Measurements from ENCODE around the gene RDH13. TPM values are rescaled to one million over a fixed set of nuclear protein-coding genes. Genes with fewer than 3 reads are reported as not detected.
"Not testable (repeated sequence)": the region's sequence is repeated elsewhere in the genome, so short reads cannot be mapped to it uniquely, and the experiment has no call there.

RDH13 gene
- total RNA-seq, 1 donor from 2014 or later, result 31.6 TPM

DNA sequence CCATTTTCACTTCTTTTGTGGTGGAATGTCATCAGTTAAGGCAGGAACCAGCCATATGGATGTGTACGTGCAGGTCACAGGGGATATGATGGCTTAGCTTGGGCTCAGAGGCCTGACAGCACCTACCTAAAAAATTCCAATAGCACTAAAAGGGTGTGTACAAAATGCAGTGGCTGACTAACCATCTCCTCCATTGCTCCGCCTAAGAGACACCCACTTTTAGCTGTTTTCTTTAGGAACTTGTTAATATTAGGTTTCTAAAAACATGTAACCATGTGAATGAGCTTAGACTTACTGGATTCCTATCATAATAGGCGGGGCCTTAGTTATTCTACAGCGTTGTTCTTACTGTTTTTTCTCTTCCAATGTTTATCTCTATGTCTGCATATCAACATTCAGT, 50.6 kb downstream of the RDH13 start:
- no peak for DNase-seq

DNA sequence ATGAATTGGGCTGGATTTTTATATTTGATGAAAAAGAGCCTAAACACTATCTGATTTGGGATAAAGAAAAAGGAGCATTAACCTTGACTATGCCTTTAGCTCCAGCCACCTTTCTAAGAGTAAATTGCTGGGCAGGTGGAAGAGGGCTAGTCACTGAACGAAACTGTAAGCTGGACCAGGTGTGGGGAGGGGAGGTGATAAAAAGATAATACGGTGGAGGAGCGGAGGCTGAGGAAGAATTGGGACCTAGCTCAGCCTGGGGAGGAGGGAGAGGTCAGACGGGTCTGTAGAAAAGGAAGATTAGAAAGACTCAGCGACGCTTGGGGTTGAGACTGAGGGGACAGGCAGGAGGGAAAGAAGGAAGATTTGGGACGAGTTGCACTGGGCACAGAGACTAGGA, 52.4 kb downstream of the RDH13 start:
- DNase-seq, result not testable (repeated sequence)

DNA sequence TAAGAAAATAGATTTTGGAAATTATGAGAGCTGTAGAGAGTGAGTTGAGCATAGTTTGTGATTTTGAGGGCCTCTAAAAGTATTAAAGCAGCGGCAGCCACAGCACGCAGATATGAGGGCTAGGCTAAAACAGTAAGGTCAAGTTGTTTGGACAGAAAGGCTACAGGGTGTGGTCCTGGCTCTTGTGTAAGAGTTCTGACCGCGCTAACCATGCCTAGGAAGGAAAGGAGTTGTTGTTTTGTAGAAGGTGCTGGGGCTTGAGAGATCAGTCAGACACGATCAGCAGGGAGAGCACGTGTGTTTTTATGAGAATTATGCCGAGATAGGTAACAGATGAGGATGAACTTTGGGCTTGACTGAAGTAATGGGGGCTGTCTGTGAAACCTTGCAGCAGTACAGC, 54.2 kb downstream of the RDH13 start:
- DNase-seq, result not testable (repeated sequence)

DNA sequence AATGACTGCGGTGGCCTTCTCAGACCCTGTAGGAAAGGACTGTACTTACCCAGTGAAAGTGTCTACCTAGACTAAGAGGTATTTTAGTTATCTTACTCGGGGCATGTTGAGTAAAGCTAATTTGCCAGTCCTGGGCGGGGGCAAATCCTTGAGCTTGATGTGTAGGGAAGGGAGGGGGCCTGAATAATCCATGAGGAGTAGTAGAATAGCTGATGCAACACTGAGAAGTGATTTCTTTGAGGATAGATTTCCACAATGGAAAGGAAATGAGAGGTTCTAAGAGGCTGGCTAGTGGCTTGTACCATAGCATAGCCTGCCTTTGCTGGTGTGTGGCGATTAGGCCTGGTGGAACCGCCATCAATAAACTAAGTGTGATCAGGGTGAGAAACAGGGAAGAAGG, 54.8 kb downstream of the RDH13 start:
- not testable (repeated sequence) for DNase-seq

DNA sequence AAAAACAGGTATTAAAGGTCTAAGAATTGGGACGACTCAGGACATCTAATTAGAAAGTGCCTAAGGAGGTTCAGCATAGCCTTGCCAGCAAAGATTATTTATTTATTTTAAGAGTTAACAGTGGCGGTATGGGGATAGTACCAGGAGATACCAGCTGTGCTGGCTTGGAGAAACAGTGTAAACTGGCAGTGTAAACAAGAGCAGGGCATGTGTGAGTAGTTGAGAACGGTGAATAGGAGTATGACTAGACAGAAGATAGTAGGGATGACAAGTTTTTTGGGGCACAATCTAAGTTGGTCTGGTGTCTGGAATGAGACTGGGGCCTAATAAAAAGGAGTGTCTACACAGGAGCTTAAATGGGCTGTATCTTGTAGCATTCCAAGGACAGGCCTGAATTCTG, 55.4 kb downstream of the RDH13 start:
- DNase-seq, result not testable (repeated sequence)

- DNase-seq, result not testable (repeated sequence)
These were observed 56.2 kb downstream of the RDH13 start for GRCh38 chr19:55006795-55007194.

- no peak for DNase-seq
These were observed 57.1 kb downstream of the RDH13 start for GRCh38 chr19:55005684-55006488.

DNA sequence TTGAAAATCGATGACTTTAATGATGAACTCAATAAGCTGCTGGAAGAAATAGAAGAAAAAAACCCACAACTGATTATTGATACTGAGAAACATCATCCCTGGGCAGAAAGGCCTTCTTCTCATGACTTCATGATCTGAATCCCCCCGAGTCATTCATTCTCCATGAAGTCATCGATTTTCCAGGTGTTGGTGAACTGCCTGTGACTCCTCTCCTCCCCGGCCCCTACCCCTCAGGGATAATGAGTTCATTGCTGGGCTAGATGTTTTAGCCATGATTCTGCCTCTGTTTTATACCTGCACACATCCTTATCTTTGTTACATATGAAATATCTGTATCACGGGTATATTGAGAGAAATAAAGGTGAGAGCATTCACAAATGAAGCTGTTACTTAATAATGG, 62.2 kb downstream of the RDH13 start:
- no peak for DNase-seq

- not testable (repeated sequence) for DNase-seq
These were observed 64.2 kb downstream of the RDH13 start for GRCh38 chr19:54998751-54999239.

- DNase-seq, result no peak
These were observed 67.4 kb downstream of the RDH13 start for GRCh38 chr19:54995561-54995960.

Other genes with a start within 250 kb of the RDH13 start
- not detected for gene KIR3DL1, start 246.7 kb downstream of the RDH13 start, total RNA-seq
- gene KIR2DS4, start 230.5 kb downstream of the RDH13 start, total RNA-seq, result not detected
- not detected for gene KIR3DL2, start 212.7 kb downstream of the RDH13 start, total RNA-seq
- gene FCAR, start 188.9 kb downstream of the RDH13 start, total RNA-seq, result 8.4 TPM
- 0.30 TPM for gene NCR1, start 157.0 kb downstream of the RDH13 start, total RNA-seq
- gene NLRP7, start 115.6 kb downstream of the RDH13 start, total RNA-seq, result not detected
- gene NLRP2, start 96.8 kb downstream of the RDH13 start, total RNA-seq, result 6.5 TPM
- gene GP6, start 24.9 kb downstream of the RDH13 start, total RNA-seq, result 0.20 TPM
- gene EPS8L1, start 12.7 kb upstream of the RDH13 start, total RNA-seq, result 47.6 TPM
- 34.0 TPM for gene PPP1R12C, start 54.5 kb upstream of the RDH13 start, total RNA-seq
- gene TNNT1, start 86.1 kb upstream of the RDH13 start, total RNA-seq, result 65.7 TPM
- gene TNNI3, start 94.6 kb upstream of the RDH13 start, total RNA-seq, result 0.89 TPM
- gene DNAAF3, start 103.5 kb upstream of the RDH13 start, total RNA-seq, result not detected
- 1.6 TPM for gene SYT5, start 117.1 kb upstream of the RDH13 start, total RNA-seq
- 0.39 TPM for gene PTPRH, start 146.4 kb upstream of the RDH13 start, total RNA-seq
- gene TMEM86B, start 165.6 kb upstream of the RDH13 start, total RNA-seq, result 1.2 TPM
- gene PPP6R1, start 195.9 kb upstream of the RDH13 start, total RNA-seq, result 20.8 TPM
- 12.1 TPM for gene HSPBP1, start 217.0 kb upstream of the RDH13 start, total RNA-seq
- 3.6 TPM for gene BRSK1, start 220.8 kb upstream of the RDH13 start, total RNA-seq